Measurements from ENCODE around the gene FPR2. TPM values are rescaled to one million over a fixed set of nuclear protein-coding genes. Genes with fewer than 3 reads are reported as not detected.

The FPR2 gene
- total and polyA plus RNA-seq, 2 of the 13 experiments (the other 11 are each of a cell fraction or from before 2014, with no cell fraction given): not detected

- TF ChIP-seq GRHL1 (CRISPR knock-in tag; conservative IDR thresholded peaks at IDR 0.05) (no peak), ELF3 (CRISPR knock-in tag; IDR thresholded peaks at IDR 0.05) (peak; percentile 39; the same call in 1 of the 2 replicates), ZNF30 (CRISPR knock-in tag; IDR thresholded peaks at IDR 0.05) (no peak), ADNP (CRISPR knock-in tag; IDR thresholded peaks at IDR 0.05) (no peak), ZNF264 (CRISPR knock-in tag; IDR thresholded peaks at IDR 0.05) (no peak), PPARG (CRISPR knock-in tag; conservative IDR thresholded peaks at IDR 0.05) (no peak), HMGXB3 (CRISPR knock-in tag; IDR thresholded peaks at IDR 0.05; ENCODE audit: borderline replicate concordance) (no peak), HMGXB4 (CRISPR knock-in tag; IDR thresholded peaks at IDR 0.05; ENCODE audit: borderline replicate concordance in 1 of 2, low read depth in 1 of 2) (0 out of 4 replicates have a peak, but pooled peaks of 1 of the 2 experiments have one; percentile 15), SOX13 (IDR thresholded peaks at IDR 0.05) (0 out of 2 replicates have a peak, but pooled peaks have one; percentile 23), SOX13 (CRISPR knock-in tag; conservative IDR thresholded peaks at IDR 0.05 in 1 of 2, IDR thresholded peaks at IDR 0.05 in 1 of 2) (peak in 1 of 2 experiments; percentile 49; a peak in 1 of 4 replicates), ZNF598 (CRISPR knock-in tag; IDR thresholded peaks at IDR 0.05; ENCODE audit: borderline replicate concordance) (no peak), JUND (CRISPR knock-in tag; IDR thresholded peaks at IDR 0.05) (no peak), ZNF772 (CRISPR knock-in tag; IDR thresholded peaks at IDR 0.05) (no peak), ZNF235 (CRISPR knock-in tag; IDR thresholded peaks at IDR 0.05; ENCODE audit: borderline replicate concordance) (no peak), ZMAT5 (CRISPR knock-in tag; IDR thresholded peaks at IDR 0.05; ENCODE audit: borderline replicate concordance, low read depth) (no peak), ZBTB46 (CRISPR knock-in tag; IDR thresholded peaks at IDR 0.05; ENCODE audit: borderline replicate concordance) (no peak), CHD2 (IDR thresholded peaks at IDR 0.05; ENCODE audit: low read depth, low read length) (no peak), RXRB (CRISPR knock-in tag; IDR thresholded peaks at IDR 0.05; ENCODE audit: borderline replicate concordance) (no peak), FOXP1 (IDR thresholded peaks at IDR 0.05) (no peak), FOXP1 (CRISPR knock-in tag; IDR thresholded peaks at IDR 0.05) (peak; percentile 54)
Measured at GRCh38 chr19:51807111-51807701, 46.2 kb downstream of the FPR2 start (continued).

Measured in HepG2 (cell line).